ENCODE data around the gene SCAF1.
"Not testable (repeated sequence)": the region's sequence is repeated elsewhere in the genome, so short reads cannot be mapped to it uniquely, and the experiment has no call there.

Gene SCAF1

DNA sequence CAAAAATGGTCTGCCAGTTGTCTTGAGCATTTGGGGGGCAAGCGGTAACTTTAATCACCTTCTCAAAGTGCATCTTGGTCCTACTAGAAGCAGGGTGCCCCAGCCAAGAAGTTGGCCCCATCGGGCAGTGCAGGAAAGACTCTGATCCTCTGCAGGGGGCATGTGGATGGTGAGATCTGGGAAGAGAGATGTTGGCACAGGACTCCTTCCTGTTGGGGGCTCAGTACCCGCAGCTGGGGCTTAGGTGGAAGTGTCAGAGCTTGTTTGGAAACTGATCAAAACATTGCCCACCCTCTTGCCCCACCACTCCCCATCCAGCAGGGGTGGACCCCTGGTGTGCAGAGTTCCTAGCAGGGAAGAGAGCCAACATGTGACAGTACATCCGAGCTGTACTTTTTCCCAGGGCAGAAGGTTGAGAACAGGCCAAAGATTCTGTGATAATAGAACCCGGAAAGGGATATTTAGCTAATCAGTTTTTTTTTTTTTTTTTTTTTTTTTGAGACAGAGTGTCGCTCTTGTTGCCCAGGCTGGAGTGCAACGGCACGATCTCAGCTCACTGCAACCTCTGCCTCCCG, 10.9 kb upstream of the SCAF1 start:
- no peak for DNase-seq (ENCODE audit: low spot score)
- TF ChIP-seq, protein P1, sequence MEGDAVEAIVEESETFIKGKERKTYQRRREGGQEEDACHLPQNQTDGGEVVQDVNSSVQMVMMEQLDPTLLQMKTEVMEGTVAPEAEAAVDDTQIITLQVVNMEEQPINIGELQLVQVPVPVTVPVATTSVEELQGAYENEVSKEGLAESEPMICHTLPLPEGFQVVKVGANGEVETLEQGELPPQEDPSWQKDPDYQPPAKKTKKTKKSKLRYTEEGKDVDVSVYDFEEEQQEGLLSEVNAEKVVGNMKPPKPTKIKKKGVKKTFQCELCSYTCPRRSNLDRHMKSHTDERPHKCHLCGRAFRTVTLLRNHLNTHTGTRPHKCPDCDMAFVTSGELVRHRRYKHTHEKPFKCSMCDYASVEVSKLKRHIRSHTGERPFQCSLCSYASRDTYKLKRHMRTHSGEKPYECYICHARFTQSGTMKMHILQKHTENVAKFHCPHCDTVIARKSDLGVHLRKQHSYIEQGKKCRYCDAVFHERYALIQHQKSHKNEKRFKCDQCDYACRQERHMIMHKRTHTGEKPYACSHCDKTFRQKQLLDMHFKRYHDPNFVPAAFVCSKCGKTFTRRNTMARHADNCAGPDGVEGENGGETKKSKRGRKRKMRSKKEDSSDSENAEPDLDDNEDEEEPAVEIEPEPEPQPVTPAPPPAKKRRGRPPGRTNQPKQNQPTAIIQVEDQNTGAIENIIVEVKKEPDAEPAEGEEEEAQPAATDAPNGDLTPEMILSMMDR (IDR thresholded peaks at IDR 0.05; ENCODE audit: borderline replicate concordance, control extremely low read depth, extremely low read depth, insufficient read depth, missing control alignments): no peak
- in situ Hi-C loops (cut with MboI; ENCODE audit: low sequenced_read_pairs, unreplicated experiment): no loop called here

- in situ Hi-C loops (cut with MboI; ENCODE audit: low sequenced_read_pairs, unreplicated experiment): no loop called here
- DNase-seq (ENCODE audit: low spot score): no peak
- TF ChIP-seq, protein P1 (IDR thresholded peaks at IDR 0.05; ENCODE audit: borderline replicate concordance, control extremely low read depth, extremely low read depth, insufficient read depth, missing control alignments): no peak
These were observed 10.3 kb upstream of the SCAF1 start for GRCh38 chr19:49631610-49632192.

DNA sequence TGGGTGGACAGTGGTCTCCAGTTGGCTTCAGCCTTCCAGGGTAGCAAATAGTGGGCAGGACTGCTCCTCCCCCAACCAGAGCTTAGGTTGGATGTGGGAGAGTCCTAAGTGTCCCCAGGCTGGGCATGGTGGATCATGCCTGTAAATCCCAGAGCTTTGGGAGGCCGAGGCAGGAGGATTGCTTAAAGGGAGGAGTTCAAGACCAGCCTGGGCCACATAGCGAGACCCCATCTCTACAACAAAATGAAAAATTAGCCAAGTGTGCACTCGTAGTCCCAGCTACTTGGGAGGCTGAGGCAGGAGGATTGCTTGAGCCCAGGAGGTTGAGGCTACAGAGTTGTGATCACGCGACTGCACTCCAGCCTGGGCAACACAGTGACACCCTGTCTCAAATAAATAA, 9.4 kb upstream of the SCAF1 start:
- in situ Hi-C loops (cut with MboI; ENCODE audit: low sequenced_read_pairs, unreplicated experiment): no loop called here
- DNase-seq (ENCODE audit: low spot score): no peak

DNA sequence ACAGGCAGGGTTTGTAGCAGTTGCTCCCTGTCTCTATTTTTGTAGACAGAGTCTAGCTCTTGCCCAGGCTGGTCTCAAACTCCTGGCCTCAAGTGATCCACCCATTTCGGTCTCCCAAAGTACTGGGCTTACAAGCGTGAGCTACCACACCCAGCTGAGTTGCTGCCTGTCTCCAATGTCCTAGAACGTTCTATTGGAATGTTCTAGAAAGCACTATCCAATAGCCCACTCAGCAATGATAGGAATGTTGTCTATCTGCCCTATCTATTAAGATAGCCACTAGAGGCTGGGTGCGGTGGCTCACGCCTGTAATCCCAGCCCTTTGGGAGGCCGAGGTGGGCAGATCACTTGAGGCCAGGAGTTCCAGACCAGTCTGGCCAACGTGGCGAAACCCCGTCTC, 8.7 kb upstream of the SCAF1 start:
- DNase-seq (ENCODE audit: low spot score); in situ Hi-C loops (cut with MboI; ENCODE audit: low sequenced_read_pairs, unreplicated experiment): not testable (repeated sequence)

More for the DNA sequence above, 9.4 kb upstream of the SCAF1 start:
- TF ChIP-seq, protein P1 (IDR thresholded peaks at IDR 0.05; ENCODE audit: borderline replicate concordance, control extremely low read depth, extremely low read depth, insufficient read depth, missing control alignments): no peak

DNA sequence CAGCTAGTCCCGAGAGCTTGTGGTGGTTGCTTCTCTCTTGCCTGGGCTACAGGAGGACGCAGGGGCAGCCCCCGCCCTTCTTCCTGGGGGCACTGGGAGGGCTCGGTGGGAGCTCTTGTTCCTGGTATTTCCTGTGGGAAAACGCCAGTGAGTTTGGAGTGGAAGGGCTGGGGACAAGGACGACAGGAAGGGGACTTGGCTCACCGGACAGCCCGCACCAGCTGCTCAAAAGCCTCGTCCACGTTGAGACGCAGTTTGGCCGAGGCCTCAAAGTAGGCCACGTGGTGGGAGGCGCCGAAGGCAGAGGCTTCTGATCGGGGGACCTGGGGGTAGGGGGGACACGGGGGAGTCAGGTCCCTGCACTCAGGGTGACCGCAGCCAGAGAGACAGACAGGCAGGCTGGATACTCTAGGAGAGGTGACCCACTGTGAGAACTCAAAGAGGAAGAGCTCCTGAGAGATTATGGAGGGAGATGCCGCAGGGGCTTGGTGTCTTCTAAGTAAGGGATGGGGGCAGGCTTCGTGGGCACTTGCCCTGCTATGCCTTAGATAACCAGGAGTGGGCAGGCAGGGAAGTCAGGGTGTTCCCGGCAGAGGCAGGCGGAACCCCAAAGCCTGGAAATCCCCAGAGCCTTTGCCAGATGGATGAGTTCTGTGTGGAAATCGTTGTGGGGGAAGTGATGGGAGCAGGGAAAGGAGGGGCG, 6.3 kb upstream of the SCAF1 start:
- TF ChIP-seq, protein P1 (IDR thresholded peaks at IDR 0.05; ENCODE audit: borderline replicate concordance, control extremely low read depth, extremely low read depth, insufficient read depth, missing control alignments): no peak
- DNase-seq (ENCODE audit: low spot score): no peak
- in situ Hi-C loops (cut with MboI; ENCODE audit: low sequenced_read_pairs, unreplicated experiment): no loop called here

- in situ Hi-C loops (cut with MboI; ENCODE audit: low sequenced_read_pairs, unreplicated experiment): no loop called here
- TF ChIP-seq, protein P1 (IDR thresholded peaks at IDR 0.05; ENCODE audit: borderline replicate concordance, control extremely low read depth, extremely low read depth, insufficient read depth, missing control alignments): no peak
- no peak for DNase-seq (ENCODE audit: low spot score)
These were observed 5.6 kb upstream of the SCAF1 start for GRCh38 chr19:49636233-49636932.

Data from GM13976 (cell line).